ENCODE data around the gene ENPP1.

- TF ChIP-seq CTCF (IDR thresholded peaks at IDR 0.05; ENCODE audit: insufficient read depth, low read length, poor library complexity, severe bottlenecking) (no peak), EZH2phosphoT487 (conservative IDR thresholded peaks at IDR 0.05; ENCODE audit: low read length) (no peak)
Observed at GRCh38 chr6:131792091-131792496, 15.7 kb upstream of the ENPP1 start.
